Measurements from ENCODE around the gene NFKBIZ. TPM values are rescaled to one million over a fixed set of nuclear protein-coding genes. Genes with fewer than 3 reads are reported as not detected.

The NFKBIZ gene
- total RNA-seq, 1 donor from 2014 or later, result 39.6 TPM

DNA sequence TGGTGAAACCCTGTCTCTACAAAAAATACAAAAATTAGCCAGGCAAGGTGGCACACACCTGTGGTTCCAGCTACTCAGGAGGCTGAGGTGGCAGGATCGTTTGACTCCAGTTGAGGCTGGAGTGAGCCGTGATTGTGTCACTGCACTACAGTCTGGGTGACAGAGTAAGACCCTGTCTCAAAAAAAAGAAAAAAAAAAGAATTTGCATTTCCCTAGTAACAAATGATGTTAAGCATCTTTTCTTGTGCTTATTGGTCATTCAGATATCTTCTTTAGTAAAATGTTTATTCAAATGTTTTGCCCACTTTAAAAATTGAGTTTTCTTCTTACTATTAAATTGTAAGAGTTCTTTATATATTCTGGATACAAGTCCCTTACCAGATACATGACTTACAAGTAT lies 48.7 kb downstream of the NFKBIZ start:
- H3K27ac Mint-ChIP-seq (ENCODE audit: unreplicated experiment), result no peak overlapping the region
- Histone ChIP-seq H4K20me1 (ENCODE audit: insufficient read depth, low read length) (no peaks in the 10 kb centered on the region), H3K4me1 (ENCODE audit: insufficient read depth, low read length) (peaks cover 10% of the 10 kb centered on the region), H2AFZ (ENCODE audit: low read depth, low read length) (no peak overlapping the region), H3K9ac (ENCODE audit: low read length) (no peak overlapping the region), H3K79me2 (ENCODE audit: insufficient read depth, low read length) (no peaks in the 10 kb centered on the region), H3K4me3 (ENCODE audit: insufficient read depth, low read depth, low read length) (no peak overlapping the region), H3K27me3 (ENCODE audit: insufficient read depth, low read length) (no peaks in the 10 kb centered on the region), H3K27ac (ENCODE audit: low read depth, low read length) (no peak overlapping the region), H3K9me3 (ENCODE audit: insufficient read depth, low read depth, low read length) (no peaks in the 10 kb centered on the region), H3K36me3 (ENCODE audit: insufficient read depth, low read length) (no peaks in the 10 kb centered on the region), H3K4me2 (ENCODE audit: low read length) (no peak overlapping the region)
- H3K9me3 Mint-ChIP-seq (ENCODE audit: unreplicated experiment), result peaks cover 2% of the 10 kb centered on the region
- DNase-seq (ENCODE audit: low read depth) (no peak), FAIRE-seq (no peak)
- peaks cover 4% of the 10 kb centered on the region for H3K36me3 Mint-ChIP-seq (ENCODE audit: low read depth, unreplicated experiment)
- no peak overlapping the region for H3K4me3 Mint-ChIP-seq (ENCODE audit: unreplicated experiment)
- peaks cover 17% of the 10 kb centered on the region for H3K4me1 Mint-ChIP-seq (ENCODE audit: low read depth, unreplicated experiment)
- TF ChIP-seq EZH2 (IDR thresholded peaks at IDR 0.05; ENCODE audit: insufficient read depth, low read length), result no peak
- TF ChIP-seq CTCF (IDR thresholded peaks at IDR 0.05; ENCODE audit: insufficient read depth, low read depth, low read length), result no peak
- no peaks in the 10 kb centered on the region for H3K27me3 Mint-ChIP-seq (ENCODE audit: low read depth, unreplicated experiment)

- Mint-ChIP-seq H3K4me3 (ENCODE audit: unreplicated experiment) (no peak overlapping the region), H3K27ac (ENCODE audit: unreplicated experiment) (no peak overlapping the region), H3K9me3 (ENCODE audit: unreplicated experiment) (peaks cover 2% of the 10 kb centered on the region), H3K4me1 (ENCODE audit: low read depth, unreplicated experiment) (peaks cover 22% of the 10 kb centered on the region), H3K27me3 (ENCODE audit: low read depth, unreplicated experiment) (no peaks in the 10 kb centered on the region), H3K36me3 (ENCODE audit: low read depth, unreplicated experiment) (peaks cover 2% of the 10 kb centered on the region)
- peaks cover 13% of the 10 kb centered on the region for H3K4me1 ChIP-seq (ENCODE audit: insufficient read depth, low read length)
- H3K27me3 ChIP-seq (ENCODE audit: insufficient read depth, low read length), result no peaks in the 10 kb centered on the region
- H3K9ac ChIP-seq (ENCODE audit: low read length), result no peak overlapping the region
- no peaks in the 10 kb centered on the region for H3K9me3 ChIP-seq (ENCODE audit: insufficient read depth, low read depth, low read length)
- H3K4me2 ChIP-seq (ENCODE audit: low read length), result no peak overlapping the region
- TF ChIP-seq CTCF (IDR thresholded peaks at IDR 0.05; ENCODE audit: insufficient read depth, low read depth, low read length) (no peak), EZH2 (IDR thresholded peaks at IDR 0.05; ENCODE audit: insufficient read depth, low read length) (no peak)
- H4K20me1 ChIP-seq (ENCODE audit: insufficient read depth, low read length), result no peaks in the 10 kb centered on the region
- no peak overlapping the region for H2AFZ ChIP-seq (ENCODE audit: low read depth, low read length)
- no peak overlapping the region for H3K27ac ChIP-seq (ENCODE audit: low read depth, low read length)
- no peak overlapping the region for H3K4me3 ChIP-seq (ENCODE audit: insufficient read depth, low read depth, low read length)
- no peaks in the 10 kb centered on the region for H3K36me3 ChIP-seq (ENCODE audit: insufficient read depth, low read length)
- DNase-seq (ENCODE audit: low read depth) (no peak), FAIRE-seq (no peak)
- no peaks in the 10 kb centered on the region for H3K79me2 ChIP-seq (ENCODE audit: insufficient read depth, low read length)
Measured at GRCh38 chr3:101898752-101899169, 49.4 kb downstream of the NFKBIZ start.

GRCh38 chr3:101900316-101900715 lies 51.0 kb downstream of the NFKBIZ start:
- TF ChIP-seq EZH2 (IDR thresholded peaks at IDR 0.05; ENCODE audit: insufficient read depth, low read length), result no peak
- no peak for TF ChIP-seq CTCF (IDR thresholded peaks at IDR 0.05; ENCODE audit: insufficient read depth, low read depth, low read length)
- H3K27ac ChIP-seq (ENCODE audit: low read depth, low read length), result no peak overlapping the region
- no peaks in the 10 kb centered on the region for H4K20me1 ChIP-seq (ENCODE audit: insufficient read depth, low read length)
- H3K36me3 ChIP-seq (ENCODE audit: insufficient read depth, low read length), result no peaks in the 10 kb centered on the region
- H3K9ac ChIP-seq (ENCODE audit: low read length), result no peak overlapping the region
- Mint-ChIP-seq H3K27ac (ENCODE audit: unreplicated experiment) (no peak overlapping the region), H3K36me3 (ENCODE audit: low read depth, unreplicated experiment) (no peaks in the 10 kb centered on the region), H3K9me3 (ENCODE audit: unreplicated experiment) (peaks cover 2% of the 10 kb centered on the region), H3K4me1 (ENCODE audit: low read depth, unreplicated experiment) (peaks cover 22% of the 10 kb centered on the region), H3K27me3 (ENCODE audit: low read depth, unreplicated experiment) (no peaks in the 10 kb centered on the region), H3K4me3 (ENCODE audit: unreplicated experiment) (no peak overlapping the region)
- no peaks in the 10 kb centered on the region for H3K79me2 ChIP-seq (ENCODE audit: insufficient read depth, low read length)
- DNase-seq (ENCODE audit: low read depth), result no peak
- H2AFZ ChIP-seq (ENCODE audit: low read depth, low read length), result no peak overlapping the region
- FAIRE-seq, result no peak
- H3K4me1 ChIP-seq (ENCODE audit: insufficient read depth, low read length), result peaks cover 13% of the 10 kb centered on the region
- no peaks in the 10 kb centered on the region for H3K27me3 ChIP-seq (ENCODE audit: insufficient read depth, low read length)
- H3K9me3 ChIP-seq (ENCODE audit: insufficient read depth, low read depth, low read length), result no peaks in the 10 kb centered on the region
- H3K4me3 ChIP-seq (ENCODE audit: insufficient read depth, low read depth, low read length), result no peak overlapping the region
- no peak overlapping the region for H3K4me2 ChIP-seq (ENCODE audit: low read length)

Data from astrocyte (in vitro differentiated cells and primary cell).